Astrocyte (in vitro differentiated cells and primary cell): Measurements from ENCODE around the gene IFT81. TPM values are rescaled to one million over a fixed set of nuclear protein-coding genes. Genes with fewer than 3 reads are reported as not detected.

ENCODE experiments used
- DNase-seq: peaks from one replicate; pipeline ENCODE4 v3.0.0-alpha.2; 2010; ENCODE audit warnings: low read depth
- FAIRE-seq: peaks from 2 replicates; lab custom pipeline; 2011; peaks lifted over from hg19 to GRCh38; lab: Jason Lieb, UNC
- H2AFZ ChIP-seq: 2 replicates; pipeline ENCODE4 v1.6.0; 2012; ENCODE audit warnings: low read depth, low read length, inconsistent platforms
- H3K27ac ChIP-seq: 2 replicates; pipeline ENCODE4 v1.5.1; 2011; ENCODE audit warnings: low read depth, low read length, inconsistent platforms
- H3K27me3 ChIP-seq: 2 replicates; pipeline ENCODE4 v1.6.0; 2011; ENCODE audit warnings: low read length, inconsistent platforms; ENCODE audit not compliant: insufficient read depth
- H3K36me3 ChIP-seq: 2 replicates; pipeline ENCODE4 v1.5.1; 2011; ENCODE audit warnings: low read length, inconsistent platforms; ENCODE audit not compliant: insufficient read depth
- H3K4me1 ChIP-seq: 2 replicates; pipeline ENCODE4 v1.5.1; 2011; ENCODE audit warnings: low read length, inconsistent platforms; ENCODE audit not compliant: insufficient read depth
- H3K4me2 ChIP-seq: 2 replicates; pipeline ENCODE4 v1.6.0; 2012; ENCODE audit warnings: low read length, inconsistent platforms
- H3K4me3 ChIP-seq: 2 replicates; pipeline ENCODE4 v1.5.1; 2011; ENCODE audit warnings: low read depth, mild to moderate bottlenecking, low read length, inconsistent platforms; ENCODE audit not compliant: insufficient read depth
- H3K79me2 ChIP-seq: 2 replicates; pipeline ENCODE4 v1.6.0; 2012; ENCODE audit warnings: mild to moderate bottlenecking, low read length, inconsistent platforms; ENCODE audit not compliant: insufficient read depth
- H3K9ac ChIP-seq: 2 replicates; pipeline ENCODE4 v1.6.0; 2012; ENCODE audit warnings: mild to moderate bottlenecking, low read length, inconsistent platforms
- H3K9me3 ChIP-seq: 2 replicates; pipeline ENCODE4 v1.5.1; 2012; ENCODE audit warnings: low read depth, mild to moderate bottlenecking, low read length, inconsistent platforms; ENCODE audit not compliant: insufficient read depth
- H4K20me1 ChIP-seq: 2 replicates; pipeline ENCODE4 v1.6.0; 2012; ENCODE audit warnings: low read length, inconsistent platforms; ENCODE audit not compliant: insufficient read depth
- H3K27ac Mint-ChIP-seq: one replicate; pipeline ENCODE4 v1.8.0; 2021; ENCODE audit warnings: mild to moderate bottlenecking, mixed read lengths; ENCODE audit not compliant: unreplicated experiment
- H3K27me3 Mint-ChIP-seq: one replicate; pipeline ENCODE4 v1.8.0; 2021; ENCODE audit warnings: low read depth, mixed read lengths; ENCODE audit not compliant: unreplicated experiment
- H3K36me3 Mint-ChIP-seq: one replicate; pipeline ENCODE4 v1.8.0; 2021; ENCODE audit warnings: low read depth, mixed read lengths; ENCODE audit not compliant: unreplicated experiment
- H3K4me1 Mint-ChIP-seq: one replicate; pipeline ENCODE4 v1.8.0; 2021; ENCODE audit warnings: low read depth, mixed read lengths; ENCODE audit not compliant: unreplicated experiment
- H3K4me3 Mint-ChIP-seq: one replicate; pipeline ENCODE4 v1.8.0; 2021; ENCODE audit warnings: mild to moderate bottlenecking, moderate library complexity, mixed read lengths; ENCODE audit not compliant: unreplicated experiment
- H3K9me3 Mint-ChIP-seq: one replicate; pipeline ENCODE4 v1.8.0; 2021; ENCODE audit warnings: mild to moderate bottlenecking, mixed read lengths; ENCODE audit not compliant: unreplicated experiment
- EZH2 ChIP-seq: IDR thresholded peaks from 2 replicates; pipeline ENCODE4 v1.6.1; 2012; ENCODE audit warnings: mild to moderate bottlenecking, low read length, inconsistent platforms; ENCODE audit not compliant: insufficient read depth
- total RNA-seq: library from RNA; stranded (reverse); gene quantifications from 2 replicates; pipeline ENCODE4 v1.2.1, GENCODE V29; 2021
- TF ChIP-seq, protein P1 (sequence below): IDR thresholded peaks from 2 replicates; pipeline ENCODE4 v1.5.1; 2011; ENCODE audit warnings: low read depth, mild to moderate bottlenecking, inconsistent platforms, low read length, moderate library complexity; ENCODE audit not compliant: insufficient read depth

IFT81 gene
- total RNA-seq, 1 donor from 2014 or later, result 12.3 TPM

DNA sequence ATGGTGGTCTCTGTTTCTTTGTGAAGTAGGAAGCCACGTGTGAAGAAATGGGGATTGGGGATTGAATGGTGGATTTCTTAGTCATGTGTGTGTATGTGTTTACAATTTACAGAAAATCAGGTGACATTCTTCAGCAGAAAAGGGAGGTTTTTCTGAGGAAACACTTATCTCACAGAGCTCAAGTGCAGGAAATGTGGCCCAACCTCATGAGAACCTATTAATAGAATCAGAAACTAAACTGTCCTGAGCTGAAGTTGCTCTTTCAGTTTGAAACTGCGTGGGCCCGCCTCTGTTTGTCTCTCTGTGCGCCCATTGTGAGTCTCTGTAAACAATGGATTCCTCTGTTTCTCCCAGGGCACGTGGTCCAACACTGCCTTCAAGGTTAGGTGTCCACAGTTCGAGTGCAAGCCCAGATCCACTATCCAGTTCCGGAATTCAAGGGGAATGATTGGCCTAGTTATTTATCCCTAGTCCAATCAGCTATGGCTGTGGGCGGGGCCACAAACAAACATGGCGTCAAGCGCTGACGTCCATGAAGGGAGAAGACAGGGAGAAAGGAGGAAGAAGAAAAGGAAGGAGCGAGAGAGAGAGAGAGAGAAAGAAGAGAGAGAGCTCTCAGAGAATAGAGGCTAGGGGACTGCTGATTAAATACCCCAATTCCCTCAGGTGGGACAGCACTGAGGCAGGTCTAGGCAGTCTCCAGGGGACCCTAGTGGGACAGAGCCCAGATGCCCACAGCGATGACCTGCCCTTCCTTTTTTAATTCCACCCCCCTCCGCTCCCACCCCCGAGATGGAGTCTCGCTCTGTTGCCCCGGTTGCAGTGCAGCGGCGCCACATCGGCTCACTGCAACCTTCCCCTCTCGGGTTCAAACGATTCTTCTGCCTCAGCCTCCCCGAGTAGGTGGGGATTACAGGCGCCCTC is 44.4 kb upstream of the IFT81 start:
- Histone ChIP-seq H3K9ac (no peak overlapping the region), H3K4me3 (no peak overlapping the region), H3K4me2 (no peak overlapping the region), H3K27me3 (no peaks in the 10 kb centered on the region), H3K79me2 (no peaks in the 10 kb centered on the region), H3K36me3 (no peaks in the 10 kb centered on the region), H3K27ac (no peak overlapping the region), H3K9me3 (no peaks in the 10 kb centered on the region), H2AFZ (no peak overlapping the region), H4K20me1 (no peaks in the 10 kb centered on the region), H3K4me1 (no peaks in the 10 kb centered on the region)
- no peak overlapping the region for H3K4me3 Mint-ChIP-seq
- no peaks in the 10 kb centered on the region for H3K27me3 Mint-ChIP-seq
- TF ChIP-seq, protein P1, sequence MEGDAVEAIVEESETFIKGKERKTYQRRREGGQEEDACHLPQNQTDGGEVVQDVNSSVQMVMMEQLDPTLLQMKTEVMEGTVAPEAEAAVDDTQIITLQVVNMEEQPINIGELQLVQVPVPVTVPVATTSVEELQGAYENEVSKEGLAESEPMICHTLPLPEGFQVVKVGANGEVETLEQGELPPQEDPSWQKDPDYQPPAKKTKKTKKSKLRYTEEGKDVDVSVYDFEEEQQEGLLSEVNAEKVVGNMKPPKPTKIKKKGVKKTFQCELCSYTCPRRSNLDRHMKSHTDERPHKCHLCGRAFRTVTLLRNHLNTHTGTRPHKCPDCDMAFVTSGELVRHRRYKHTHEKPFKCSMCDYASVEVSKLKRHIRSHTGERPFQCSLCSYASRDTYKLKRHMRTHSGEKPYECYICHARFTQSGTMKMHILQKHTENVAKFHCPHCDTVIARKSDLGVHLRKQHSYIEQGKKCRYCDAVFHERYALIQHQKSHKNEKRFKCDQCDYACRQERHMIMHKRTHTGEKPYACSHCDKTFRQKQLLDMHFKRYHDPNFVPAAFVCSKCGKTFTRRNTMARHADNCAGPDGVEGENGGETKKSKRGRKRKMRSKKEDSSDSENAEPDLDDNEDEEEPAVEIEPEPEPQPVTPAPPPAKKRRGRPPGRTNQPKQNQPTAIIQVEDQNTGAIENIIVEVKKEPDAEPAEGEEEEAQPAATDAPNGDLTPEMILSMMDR, result no peak
- TF ChIP-seq EZH2, result no peak
- peaks cover 3% of the 10 kb centered on the region for H3K9me3 Mint-ChIP-seq
- FAIRE-seq, result no peak
- peaks cover 4% of the 10 kb centered on the region for H3K4me1 Mint-ChIP-seq
- no peak for DNase-seq
- peak overlapping the region; percentile 77 for H3K27ac Mint-ChIP-seq
- H3K36me3 Mint-ChIP-seq, result peaks cover 2% of the 10 kb centered on the region

DNA sequence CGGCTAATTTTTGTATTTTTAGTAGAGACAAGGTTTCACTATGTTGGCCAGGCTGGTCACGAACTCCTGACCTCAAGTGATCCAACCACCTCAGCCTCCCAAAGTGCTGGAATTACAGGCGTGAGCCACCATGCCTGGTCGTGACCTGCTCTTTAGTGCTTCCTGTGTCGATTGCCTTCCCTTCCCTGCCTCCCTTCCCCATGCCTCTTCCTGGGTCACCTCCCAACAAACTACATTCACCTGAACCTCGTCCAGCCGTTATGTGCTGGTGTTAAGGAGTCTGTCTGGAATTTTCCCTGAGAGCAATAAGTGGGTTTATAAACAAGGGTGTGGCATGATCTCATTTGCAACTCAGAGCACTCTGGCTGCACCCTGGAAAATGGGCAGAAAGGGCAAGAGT is 43.7 kb upstream of the IFT81 start:
- Mint-ChIP-seq H3K36me3 (peaks cover 2% of the 10 kb centered on the region), H3K4me1 (peaks cover 4% of the 10 kb centered on the region), H3K27me3 (peaks cover under 1% of the 10 kb centered on the region), H3K27ac (no peak overlapping the region), H3K9me3 (peaks cover 3% of the 10 kb centered on the region), H3K4me3 (no peak overlapping the region)
- DNase-seq, result no peak
- H3K79me2 ChIP-seq, result no peaks in the 10 kb centered on the region
- no peak overlapping the region for H3K27ac ChIP-seq
- H3K4me2 ChIP-seq, result no peak overlapping the region
- H3K36me3 ChIP-seq, result no peaks in the 10 kb centered on the region
- no peak for FAIRE-seq
- no peak for TF ChIP-seq EZH2
- TF ChIP-seq, protein P1, result no peak
- no peaks in the 10 kb centered on the region for H3K4me1 ChIP-seq
- no peaks in the 10 kb centered on the region for H3K27me3 ChIP-seq
- H2AFZ ChIP-seq, result no peak overlapping the region
- H3K9ac ChIP-seq, result no peak overlapping the region
- H3K9me3 ChIP-seq, result no peaks in the 10 kb centered on the region
- H3K4me3 ChIP-seq, result no peak overlapping the region
- H4K20me1 ChIP-seq, result no peaks in the 10 kb centered on the region
